H7 (cell line): ENCODE measurements around the gene CENPVL3. TPM values are rescaled to one million over a fixed set of nuclear protein-coding genes. Genes with fewer than 3 reads are reported as not detected.
"Not testable (repeated sequence)": the region's sequence is repeated elsewhere in the genome, so short reads cannot be mapped to it uniquely, and the experiment has no call there.

ENCODE experiments used
- DNase-seq: peaks from one replicate; pipeline ENCODE4 v3.0.0; 2012
- H3K27me3 ChIP-seq: 2 replicates; pipeline ENCODE4 v1.6.0; 2011; ENCODE audit warnings: mild to moderate bottlenecking, low read length; ENCODE audit not compliant: control insufficient read depth, insufficient read depth
- H3K36me3 ChIP-seq: replicated peaks from 2 replicates; pipeline ENCODE4 v1.5.1; 2011; ENCODE audit warnings: low read length; ENCODE audit not compliant: control insufficient read depth, insufficient read depth
- H3K4me3 ChIP-seq: 2 replicates; pipeline ENCODE4 v1.5.1; 2011; ENCODE audit warnings: low read depth, mild to moderate bottlenecking, control low read depth, low read length, moderate library complexity; ENCODE audit not compliant: insufficient read depth
- total RNA-seq: library from RNA; depleted of rRNA; stranded (reverse); fragments of >200 nt; shearing (Covaris generic); gene quantifications from 2 replicates; pipeline ENCODE4 v1.2.3, GENCODE V29; 2014; rRNA removed

CENPVL3 gene
- total RNA-seq: 1.5 and 3.9 TPM in 2 replicates

- not testable (repeated sequence) for H3K36me3 ChIP-seq
- H3K27me3 ChIP-seq: peaks cover 12% of the 10 kb centered on the region
- H3K4me3 ChIP-seq: peak within 1 kb of the TSS; percentile 23
- DNase-seq: peak; percentile 51
Observed at GRCh38 chrX:51618241-51619155, at the start of gene CENPVL3. Gene CENPVL3, minus strand, starts transcription at chrX:51618912. Its CDS starts 39 bp downstream, at chrX:51618873.

- no peaks in the 10 kb centered on the region for H3K36me3 ChIP-seq
- H3K4me3 ChIP-seq: no peak overlapping the region
- no peaks in the 10 kb centered on the region for H3K27me3 ChIP-seq
- no peak for DNase-seq
Observed at GRCh38 chrX:51665981-51666380, 47.3 kb upstream of the CENPVL3 start.

- no peaks in the 10 kb centered on the region for H3K27me3 ChIP-seq
- no peak for DNase-seq
- H3K4me3 ChIP-seq: no peak overlapping the region
- no peaks in the 10 kb centered on the region for H3K36me3 ChIP-seq
Observed at GRCh38 chrX:51643377-51643776, 24.7 kb upstream of the CENPVL3 start.

- no peak overlapping the region for H3K4me3 ChIP-seq
- DNase-seq: peak; percentile 38
- H3K27me3 ChIP-seq: no peaks in the 10 kb centered on the region
- H3K36me3 ChIP-seq: no peaks in the 10 kb centered on the region
Observed at GRCh38 chrX:51641421-51642021, 22.8 kb upstream of the CENPVL3 start.

- not testable (repeated sequence) for H3K36me3 ChIP-seq, H3K4me3 ChIP-seq, H3K27me3 ChIP-seq, DNase-seq
Observed at GRCh38 chrX:51636511-51636910, 17.8 kb upstream of the CENPVL3 start.

GRCh38 chrX:51614353-51615012 lies 4.2 kb downstream of the CENPVL3 start:
- peak; percentile 19 for DNase-seq
- Histone ChIP-seq H3K4me3 (no peak overlapping the region), H3K36me3 (no peaks in the 10 kb centered on the region), H3K27me3 (peaks cover 12% of the 10 kb centered on the region)

- DNase-seq: no peak
- no peaks in the 10 kb centered on the region for H3K36me3 ChIP-seq
- no peak overlapping the region for H3K4me3 ChIP-seq
- no peaks in the 10 kb centered on the region for H3K27me3 ChIP-seq
Observed at GRCh38 chrX:51608766-51609165, 9.9 kb downstream of the CENPVL3 start.

- no peak overlapping the region for H3K4me3 ChIP-seq
- no peaks in the 10 kb centered on the region for H3K36me3 ChIP-seq
- no peak for DNase-seq
- no peaks in the 10 kb centered on the region for H3K27me3 ChIP-seq
Observed at GRCh38 chrX:51608126-51608525, 10.6 kb downstream of the CENPVL3 start.

GRCh38 chrX:51606446-51606845 lies 12.3 kb downstream of the CENPVL3 start:
- Histone ChIP-seq H3K4me3 (no peak overlapping the region), H3K36me3 (no peaks in the 10 kb centered on the region)
- DNase-seq: no peak

GRCh38 chrX:51598899-51599298 lies 19.8 kb downstream of the CENPVL3 start:
- H3K36me3 ChIP-seq: no peaks in the 10 kb centered on the region
- no peak overlapping the region for H3K4me3 ChIP-seq
- DNase-seq: no peak
- H3K27me3 ChIP-seq: no peaks in the 10 kb centered on the region

More at GRCh38 chrX:51606446-51606845, 12.3 kb downstream of the CENPVL3 start:
- no peaks in the 10 kb centered on the region for H3K27me3 ChIP-seq

GRCh38 chrX:51571874-51572273 lies 46.8 kb downstream of the CENPVL3 start:
- no peak for DNase-seq
- H3K4me3 ChIP-seq: no peak overlapping the region
- no peaks in the 10 kb centered on the region for H3K27me3 ChIP-seq

GRCh38 chrX:51569561-51569960 lies 49.2 kb downstream of the CENPVL3 start:
- Histone ChIP-seq H3K27me3 (no peaks in the 10 kb centered on the region), H3K36me3 (no peaks in the 10 kb centered on the region), H3K4me3 (no peak overlapping the region)
- DNase-seq: no peak

More at GRCh38 chrX:51571874-51572273, 46.8 kb downstream of the CENPVL3 start:
- H3K36me3 ChIP-seq: no peaks in the 10 kb centered on the region

GRCh38 chrX:51568586-51568985 lies 50.1 kb downstream of the CENPVL3 start:
- Histone ChIP-seq H3K27me3 (no peaks in the 10 kb centered on the region), H3K4me3 (no peak overlapping the region), H3K36me3 (no peaks in the 10 kb centered on the region)
- DNase-seq: no peak
